ENCODE results near the gene BCL2L13.

The BCL2L13 gene

GRCh38 chr22:17779286-17780115, 140.9 kb downstream of the BCL2L13 start:
- no peak for DNase-seq (ENCODE audit: low read depth)

GRCh38 chr22:17780116-17780740, 141.7 kb downstream of the BCL2L13 start:
- DNase-seq (ENCODE audit: low read depth) = no peak
